Measurements from ENCODE around the gene LCLAT1.

Gene LCLAT1

GRCh38 chr2:30424231-30424630 is 22.8 kb upstream of the LCLAT1 start:
- FAIRE-seq = no peak

- FAIRE-seq = no peak
These were observed 21.7 kb upstream of the LCLAT1 start for GRCh38 chr2:30425326-30425725.

GRCh38 chr2:30427606-30428347 is 19.3 kb upstream of the LCLAT1 start:
- FAIRE-seq = no peak

- FAIRE-seq = no peak
These were observed 18.7 kb upstream of the LCLAT1 start for GRCh38 chr2:30428348-30428662.

GRCh38 chr2:30428827-30429461 is 18.1 kb upstream of the LCLAT1 start:
- no peak for FAIRE-seq

GRCh38 chr2:30433541-30434299 is 13.3 kb upstream of the LCLAT1 start:
- FAIRE-seq = no peak

GRCh38 chr2:30434708-30435107 is 12.3 kb upstream of the LCLAT1 start:
- FAIRE-seq = no peak

- no peak for FAIRE-seq
These were observed 10.1 kb upstream of the LCLAT1 start for GRCh38 chr2:30436859-30437435.

- FAIRE-seq = no peak
These were observed 9.1 kb upstream of the LCLAT1 start for GRCh38 chr2:30437809-30438548.

GRCh38 chr2:30439296-30439695 is 7.8 kb upstream of the LCLAT1 start:
- no peak for FAIRE-seq

- FAIRE-seq = no peak
These were observed 7.2 kb upstream of the LCLAT1 start for GRCh38 chr2:30439879-30440278.

- no peak for FAIRE-seq
These were observed 6.0 kb upstream of the LCLAT1 start for GRCh38 chr2:30441023-30441422.

GRCh38 chr2:30443081-30443480 is 4.0 kb upstream of the LCLAT1 start:
- no peak for FAIRE-seq

GRCh38 chr2:30444273-30444672 is 2.8 kb upstream of the LCLAT1 start:
- no peak for FAIRE-seq

GRCh38 chr2:30445266-30445821 is 1.7 kb upstream of the LCLAT1 start:
- FAIRE-seq = no peak

GRCh38 chr2:30446602-30447148 is 371 bp upstream of the LCLAT1 start:
- FAIRE-seq = no peak

- FAIRE-seq = no peak
These were observed 1.3 kb downstream of the LCLAT1 start for GRCh38 chr2:30448308-30448707.

GRCh38 chr2:30448866-30449265 is 1.8 kb downstream of the LCLAT1 start:
- FAIRE-seq = no peak

- no peak for FAIRE-seq
These were observed 3.0 kb downstream of the LCLAT1 start for GRCh38 chr2:30450025-30450424.

- no peak for FAIRE-seq
These were observed 6.5 kb downstream of the LCLAT1 start for GRCh38 chr2:30453498-30453897.

GRCh38 chr2:30454571-30454970 is 7.5 kb downstream of the LCLAT1 start:
- no peak for FAIRE-seq

GRCh38 chr2:30455114-30455738 is 8.2 kb downstream of the LCLAT1 start:
- FAIRE-seq = no peak
